ENCODE measurements around the gene ARHGAP12.

The ARHGAP12 gene

GRCh38 chr10:31780717-31781116 is 147.9 kb downstream of the ARHGAP12 start:
- Histone ChIP-seq H3K4me1 (ENCODE audit: control insufficient read depth, insufficient read depth, low read length) (no peaks in the 10 kb centered on the region), H3K27ac (ENCODE audit: extremely low read depth, low read depth, low read length) (no peak overlapping the region), H3K9me3 (ENCODE audit: control insufficient read depth, insufficient read depth, low read depth, low read length) (no peaks in the 10 kb centered on the region), H3K4me3 (ENCODE audit: low read depth, low read length) (no peak overlapping the region), H3K36me3 (ENCODE audit: control insufficient read depth in 2 of 2, insufficient read depth in 1 of 2, low read length in 2 of 2) (no peaks in the 10 kb centered on the region)
- TF ChIP-seq ZNF2 (tag by site-specific recombination; IDR thresholded peaks at IDR 0.05) (no peak), KLF1 (tag by site-specific recombination; IDR thresholded peaks at IDR 0.05) (no peak), ZNF701 (tag by site-specific recombination; IDR thresholded peaks at IDR 0.05) (no peak), ZNF549 (tag by site-specific recombination; IDR thresholded peaks at IDR 0.05) (no peak), ZNF626 (tag by site-specific recombination; IDR thresholded peaks at IDR 0.05) (no peak), ZNF302 (tag by site-specific recombination; IDR thresholded peaks at IDR 0.05; ENCODE audit: low read depth) (no peak), ZNF214 (tag by site-specific recombination; IDR thresholded peaks at IDR 0.05; ENCODE audit: borderline replicate concordance) (no peak), ZNF140 (tag by site-specific recombination; IDR thresholded peaks at IDR 0.05) (no peak), ZNF391 (tag by site-specific recombination; IDR thresholded peaks at IDR 0.05; ENCODE audit: borderline replicate concordance, low read depth) (no peak), ZNF76 (tag by site-specific recombination; IDR thresholded peaks at IDR 0.05; ENCODE audit: borderline replicate concordance, low read depth) (no peak), ZSCAN16 (tag by site-specific recombination; IDR thresholded peaks at IDR 0.05) (no peak), ZNF518A (tag by site-specific recombination; conservative IDR thresholded peaks at IDR 0.05; ENCODE audit: low read depth) (no peak)
- POLR2A ChIA-PET, result no interaction called here
- CTCF ChIA-PET, result interaction anchor here (0.6 to 1.1 kb wide), 3 partner anchors 10 to 1311 kb away, joined by 3 read pairs; no protein-coding TSS in a partner anchor

DNA sequence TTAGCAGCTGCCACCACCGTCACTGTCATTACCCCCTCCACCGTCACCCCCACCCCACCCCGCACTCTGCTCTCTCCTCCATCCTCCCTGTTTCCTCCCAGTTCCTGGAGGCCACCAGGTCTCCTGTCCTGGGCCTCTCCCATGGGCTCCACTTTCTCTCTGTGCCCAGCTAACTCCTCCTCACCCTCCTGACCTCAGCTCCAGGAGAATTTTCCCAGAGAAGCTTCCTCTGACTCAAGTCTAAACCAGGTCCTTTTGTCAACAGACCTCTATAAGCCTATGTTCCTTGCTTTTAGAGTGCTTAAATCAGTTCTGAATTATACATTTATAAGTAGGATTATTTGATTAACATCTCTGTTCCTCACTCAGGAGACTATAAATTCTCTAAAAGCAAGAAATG is 150.0 kb downstream of the ARHGAP12 start:
- no peak overlapping the region for H3K27ac ChIP-seq (ENCODE audit: extremely low read depth, low read depth, low read length)
- CTCF ChIA-PET, result no interaction called here
- no peaks in the 10 kb centered on the region for H3K36me3 ChIP-seq (ENCODE audit: control insufficient read depth in 2 of 2, insufficient read depth in 1 of 2, low read length in 2 of 2)
- no peak overlapping the region for H3K4me3 ChIP-seq (ENCODE audit: low read depth, low read length)
- H3K4me1 ChIP-seq (ENCODE audit: control insufficient read depth, insufficient read depth, low read length), result no peaks in the 10 kb centered on the region
- POLR2A ChIA-PET, result interaction anchor here (0.6 kb wide), 1 partner anchor 39 kb away, joined by 3 read pairs; no protein-coding TSS in a partner anchor
- TF ChIP-seq ZNF37A (tag by site-specific recombination; IDR thresholded peaks at IDR 0.05) (no peak), ZBTB21 (tag by site-specific recombination; IDR thresholded peaks at IDR 0.05) (no peak), PRDM1 (tag by site-specific recombination; IDR thresholded peaks at IDR 0.05) (no peak), ZBTB8A (tag by site-specific recombination; IDR thresholded peaks at IDR 0.05) (no peak), ZNF16 (tag by site-specific recombination; IDR thresholded peaks at IDR 0.05; ENCODE audit: low read depth) (no peak), ZNF280D (tag by site-specific recombination; IDR thresholded peaks at IDR 0.05) (no peak), MEIS1 (CRISPR knock-in tag; IDR thresholded peaks at IDR 0.05; ENCODE audit: borderline replicate concordance) (no peak), ZNF416 (tag by site-specific recombination; IDR thresholded peaks at IDR 0.05) (no peak), ZNF792 (tag by site-specific recombination; IDR thresholded peaks at IDR 0.05) (no peak), ZNF501 (tag by site-specific recombination; IDR thresholded peaks at IDR 0.05) (no peak), ZNF341 (tag by site-specific recombination; IDR thresholded peaks at IDR 0.05; ENCODE audit: low read depth) (no peak), ZFHX2 (tag by site-specific recombination; conservative IDR thresholded peaks at IDR 0.05) (no peak), ZNF473 (tag by site-specific recombination; IDR thresholded peaks at IDR 0.05) (no peak), ZNF426 (tag by site-specific recombination; IDR thresholded peaks at IDR 0.05) (no peak)
- H3K9me3 ChIP-seq (ENCODE audit: control insufficient read depth, insufficient read depth, low read depth, low read length), result no peaks in the 10 kb centered on the region
